ENCODE results near the gene AUNIP.
"Not testable (repeated sequence)": the region's sequence is repeated elsewhere in the genome, so short reads cannot be mapped to it uniquely, and the experiment has no call there.

The AUNIP gene

DNA sequence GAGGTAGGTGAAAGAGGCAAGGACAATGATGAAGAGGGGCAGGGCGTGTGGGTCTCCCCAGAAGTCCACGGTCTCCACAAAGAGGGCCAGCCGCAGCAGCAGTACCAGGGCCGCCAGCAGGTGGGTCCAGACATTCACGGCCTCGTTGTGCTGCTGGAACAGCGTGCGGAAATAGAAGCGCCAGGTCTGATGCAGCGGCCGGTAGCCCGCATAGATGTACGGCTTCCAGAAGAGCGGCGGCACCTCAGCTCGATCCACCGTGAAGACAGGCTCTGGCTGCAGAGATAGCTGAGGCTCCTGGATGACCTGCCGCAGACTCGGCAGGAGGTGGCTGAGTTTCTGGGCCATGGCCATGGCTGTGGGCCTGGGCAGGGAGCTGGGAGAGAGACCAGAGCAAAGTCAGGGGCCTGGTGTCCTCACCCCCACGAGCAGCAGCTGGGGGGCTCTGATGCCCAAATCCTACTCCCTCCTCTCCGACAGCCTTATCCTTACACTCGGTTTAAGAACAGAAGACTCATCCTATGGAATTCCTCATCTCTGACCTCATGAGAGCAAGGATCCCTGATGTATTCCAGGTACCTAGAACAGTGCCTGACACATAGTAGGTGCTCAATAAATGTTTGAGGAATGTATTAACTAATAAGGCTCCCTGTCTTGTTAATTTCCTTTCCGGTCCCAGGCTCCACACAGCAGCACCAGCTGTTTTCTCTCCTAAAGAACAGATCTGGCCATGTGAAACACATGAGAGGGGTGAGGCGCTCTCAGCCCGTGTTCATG is 4.4 kb upstream of the AUNIP start:
- DNase-seq: no peak

DNA sequence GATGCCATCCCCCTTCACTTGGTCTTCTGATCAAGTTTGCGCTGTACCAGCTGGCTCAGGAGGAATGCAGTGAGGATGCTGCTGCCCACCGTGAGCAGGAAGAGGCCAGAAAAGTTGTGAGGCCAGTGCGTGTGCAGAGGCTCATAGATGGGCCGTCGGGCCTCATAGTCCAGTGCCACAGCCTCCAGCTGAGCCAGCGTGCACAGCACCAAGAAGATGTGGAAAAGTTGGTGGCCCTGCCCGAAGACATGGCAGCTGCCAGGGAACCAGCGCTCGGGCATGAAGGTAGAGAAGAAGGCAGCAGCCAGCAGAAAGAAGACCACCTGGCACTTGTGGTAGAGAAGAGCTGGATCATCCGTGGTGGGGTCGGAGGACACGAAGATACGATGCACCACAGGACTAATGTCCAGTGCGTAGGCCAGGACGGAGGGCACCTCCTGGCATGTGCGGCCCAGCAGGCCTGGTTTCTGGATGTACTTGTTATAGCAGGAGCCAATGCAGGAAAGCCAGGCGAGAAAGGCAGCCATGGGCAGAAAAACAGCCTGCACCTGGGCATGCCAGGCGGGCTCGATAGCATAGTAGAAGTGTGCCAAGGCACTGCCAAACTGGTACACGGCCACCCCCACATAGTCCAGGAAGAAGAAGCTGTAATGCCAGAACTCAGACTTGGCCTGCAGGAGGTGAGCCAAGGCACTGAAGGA is 3.7 kb upstream of the AUNIP start:
- no peak for DNase-seq

DNA sequence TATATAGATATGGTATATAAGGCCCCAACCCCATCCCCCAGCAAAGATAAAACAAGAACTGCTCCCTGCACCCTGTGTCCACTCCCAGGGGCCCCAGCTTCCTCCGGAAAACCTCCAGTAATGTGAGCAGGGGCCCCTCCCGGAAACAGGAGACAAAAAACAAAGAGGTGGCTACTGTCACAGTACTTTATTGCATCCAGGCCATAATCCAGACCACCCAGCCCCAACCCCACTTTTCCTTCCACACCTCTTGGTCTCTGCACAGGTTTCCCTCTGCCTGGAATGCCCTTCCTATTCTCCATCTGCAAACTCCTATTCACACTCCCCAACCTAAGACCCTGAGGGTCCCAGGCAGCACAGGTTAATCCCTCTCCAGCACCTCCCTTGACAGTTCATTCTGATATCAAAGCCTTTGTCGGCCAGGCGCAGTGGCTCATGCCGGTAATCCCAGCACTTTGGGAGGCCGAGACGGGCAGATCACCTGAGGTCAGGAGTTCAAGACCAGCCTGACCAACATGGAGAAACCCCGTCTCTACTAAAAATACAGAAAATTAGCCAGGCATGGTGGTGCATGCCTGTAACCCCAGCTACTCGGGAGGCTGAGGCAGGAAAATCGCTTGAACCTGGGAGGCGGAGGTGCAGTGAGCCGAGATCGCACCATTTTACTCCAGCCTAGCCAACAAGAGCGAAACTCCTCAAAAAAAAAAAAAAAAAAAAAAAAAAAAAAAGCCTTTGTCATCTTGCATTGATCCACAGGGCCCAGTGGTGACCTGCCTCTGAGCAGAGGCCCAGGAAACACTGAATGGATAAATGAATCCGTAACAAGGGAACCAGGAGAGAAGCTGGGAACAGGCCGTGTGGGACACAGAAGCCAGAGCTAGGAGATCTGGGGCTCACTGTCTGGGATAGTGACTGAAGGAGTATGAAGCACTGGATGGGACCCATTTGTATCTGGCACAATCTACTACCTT is 2.3 kb upstream of the AUNIP start:
- DNase-seq: peak; percentile 31 to 53

DNA sequence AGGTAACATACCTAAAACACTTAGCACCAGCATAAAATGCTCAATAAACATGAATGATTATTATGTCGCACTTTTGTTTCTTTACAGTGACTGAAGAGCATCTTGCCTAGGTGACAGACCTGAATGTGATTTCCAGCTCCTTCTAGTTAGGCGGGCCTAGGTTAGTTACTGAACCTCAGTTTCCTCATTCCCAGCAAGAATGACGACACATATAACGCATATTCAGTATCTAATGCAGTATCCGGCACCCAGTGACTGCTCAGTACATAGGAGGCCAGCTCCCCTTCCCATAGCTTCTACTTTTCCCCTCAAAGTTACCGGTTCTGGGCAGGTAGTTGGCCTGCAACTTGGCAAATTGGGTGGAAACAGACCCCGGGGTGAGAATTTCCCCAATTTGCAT is 763 bp downstream of the AUNIP start:
- peak in 1 of 2 donors; percentile 15 for DNase-seq

DNA sequence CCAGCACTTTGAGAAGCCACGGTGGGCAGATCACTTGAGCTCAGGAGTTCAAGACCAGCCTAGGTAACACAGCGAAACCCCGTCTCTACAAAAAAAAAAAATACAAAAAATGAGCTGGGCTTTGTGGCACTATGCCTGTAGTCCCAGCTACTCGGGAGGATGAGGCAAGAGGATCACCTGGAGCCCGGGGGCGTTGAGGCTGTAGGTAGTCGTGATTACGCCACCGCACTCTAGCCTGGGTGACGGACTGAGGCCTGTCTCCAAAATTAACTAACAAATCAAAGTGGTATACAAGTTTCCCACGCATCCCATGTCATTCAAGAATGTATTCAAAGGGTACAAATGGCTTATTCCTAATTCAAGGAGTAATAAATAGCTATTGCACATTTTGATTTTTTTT is 2.4 kb downstream of the AUNIP start:
- no peak for DNase-seq

DNA sequence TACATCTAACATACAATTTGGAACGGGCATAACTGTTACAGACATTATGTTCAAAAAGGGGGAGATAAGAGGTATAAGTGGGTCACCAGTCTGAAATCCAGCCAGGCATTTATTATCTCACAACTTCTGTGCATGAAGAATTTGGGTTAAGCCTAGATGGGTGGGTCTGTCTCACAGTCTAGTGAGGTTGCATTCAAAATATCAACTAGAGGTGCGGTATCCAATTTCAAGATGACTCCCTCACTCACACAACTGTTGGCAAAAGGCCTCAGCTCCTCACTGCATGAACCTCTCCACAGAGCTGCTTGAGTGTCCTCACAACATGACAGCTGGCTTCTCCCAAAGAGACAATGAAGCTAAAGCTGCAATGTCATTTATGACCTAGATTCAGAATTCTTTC is 4.7 kb downstream of the AUNIP start:
- DNase-seq: no peak

DNA sequence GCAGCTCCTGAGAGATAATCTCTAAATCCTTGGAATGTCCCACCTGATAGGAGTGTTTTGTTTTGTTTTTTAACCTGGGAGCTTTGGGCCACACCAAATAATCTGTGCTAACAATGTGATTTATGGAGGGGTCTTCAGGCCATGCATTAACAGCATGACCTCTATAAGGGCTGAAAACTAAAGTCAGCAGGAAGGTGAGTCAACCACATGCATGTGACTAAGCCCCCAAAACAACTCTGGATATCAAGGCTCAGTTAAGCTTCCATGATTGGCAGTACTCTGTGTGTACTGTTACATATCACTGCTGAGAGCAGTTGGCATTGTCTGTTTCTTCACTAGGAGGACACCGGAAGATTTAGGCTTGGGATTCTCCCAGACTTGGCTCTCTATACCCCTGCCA is 10.7 kb downstream of the AUNIP start:
- no peak for DNase-seq

DNA sequence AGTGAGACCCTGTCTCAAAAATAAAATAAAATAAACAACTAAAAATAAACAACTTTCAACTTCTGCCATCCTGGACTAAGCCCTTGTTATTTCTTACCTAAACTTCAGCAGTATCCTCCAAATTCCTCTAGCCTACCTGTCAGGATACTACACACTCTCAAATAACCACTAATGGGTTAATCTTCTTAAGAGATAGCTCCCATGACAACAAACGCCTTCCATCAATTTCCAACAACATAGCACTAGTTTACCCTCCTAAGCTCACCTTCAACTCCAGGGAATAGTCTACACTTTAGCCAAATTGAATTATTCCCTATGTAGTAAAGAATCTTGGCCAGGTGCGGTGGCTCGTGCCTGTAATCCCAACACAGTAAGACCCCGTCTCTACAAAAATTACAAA is 11.3 kb downstream of the AUNIP start:
- DNase-seq: no peak

DNA sequence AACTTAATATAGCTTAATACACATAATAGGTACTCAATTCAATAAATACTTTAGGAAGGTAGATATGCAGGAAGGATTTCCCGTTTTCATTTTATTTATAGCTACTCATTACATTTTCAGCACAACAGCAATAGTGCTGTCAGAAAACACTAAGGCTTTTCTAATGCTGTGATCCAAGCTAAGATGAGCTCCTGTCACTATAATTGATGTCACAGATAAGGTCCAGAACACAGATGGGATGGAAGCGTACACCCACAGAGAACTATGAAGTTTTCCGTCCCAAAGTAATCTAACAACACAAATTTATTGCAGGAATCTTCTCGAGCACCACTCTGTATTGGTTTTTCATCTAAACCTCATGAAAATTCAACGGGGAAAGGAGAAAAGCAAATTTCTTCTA is 13.6 kb downstream of the AUNIP start:
- no peak for DNase-seq

DNA sequence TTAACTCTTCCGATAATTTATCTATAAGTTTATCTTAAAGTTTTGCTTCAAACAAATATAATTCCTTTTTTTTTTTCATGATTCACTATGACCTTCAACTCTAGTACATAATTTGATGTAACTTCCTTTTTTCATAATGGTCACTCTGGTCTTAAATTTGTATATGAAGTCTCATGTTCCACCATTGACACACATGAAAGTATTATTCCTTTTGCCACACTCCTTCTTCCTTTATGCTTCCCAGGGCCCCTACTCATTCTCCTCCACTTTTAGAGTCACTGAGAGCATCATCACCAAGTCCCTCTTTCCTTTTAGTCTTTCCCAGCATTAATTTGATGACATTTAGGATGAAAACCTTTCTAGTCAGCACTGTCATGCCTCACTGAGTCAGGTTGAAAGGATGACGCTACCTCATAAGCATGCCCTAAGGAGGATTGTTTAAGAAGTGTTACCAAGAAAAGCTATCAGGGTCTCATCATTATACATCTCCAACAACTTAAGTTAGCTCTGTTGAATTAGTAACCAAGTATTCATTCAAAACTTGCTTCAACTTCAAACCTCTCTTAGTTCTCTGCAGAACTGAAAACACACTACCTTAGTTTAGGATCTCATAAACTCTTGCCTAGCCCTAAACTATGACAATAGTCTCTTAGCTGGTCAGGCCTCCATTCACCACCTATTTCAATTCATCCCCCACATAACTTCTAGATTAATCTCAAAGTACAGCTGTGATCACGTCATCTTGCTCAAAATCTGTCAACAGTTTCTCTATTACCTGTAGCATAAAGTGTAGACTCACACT is 14.5 kb downstream of the AUNIP start:
- DNase-seq: peak in 1 of 2 donors; percentile 34

DNA sequence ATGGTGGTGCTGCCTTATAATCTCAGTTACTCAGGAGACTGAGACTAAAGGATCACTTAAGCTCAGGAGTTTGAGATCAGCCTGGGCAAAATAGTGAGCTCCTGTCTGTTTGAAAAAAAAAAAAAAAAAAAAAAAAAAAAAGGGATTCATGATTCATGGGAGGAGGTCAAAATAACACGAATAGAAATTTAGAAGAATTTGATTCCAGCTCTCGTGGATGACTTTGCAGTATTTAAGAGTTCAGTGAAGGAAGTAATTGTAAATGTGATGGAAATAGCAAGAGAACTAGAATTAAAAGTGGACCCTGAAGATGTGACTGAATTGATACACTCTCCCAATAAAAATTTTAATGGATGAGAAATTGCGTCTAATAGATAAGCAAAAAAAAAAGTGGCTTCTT is 15.8 kb downstream of the AUNIP start:
- DNase-seq: no peak

DNA sequence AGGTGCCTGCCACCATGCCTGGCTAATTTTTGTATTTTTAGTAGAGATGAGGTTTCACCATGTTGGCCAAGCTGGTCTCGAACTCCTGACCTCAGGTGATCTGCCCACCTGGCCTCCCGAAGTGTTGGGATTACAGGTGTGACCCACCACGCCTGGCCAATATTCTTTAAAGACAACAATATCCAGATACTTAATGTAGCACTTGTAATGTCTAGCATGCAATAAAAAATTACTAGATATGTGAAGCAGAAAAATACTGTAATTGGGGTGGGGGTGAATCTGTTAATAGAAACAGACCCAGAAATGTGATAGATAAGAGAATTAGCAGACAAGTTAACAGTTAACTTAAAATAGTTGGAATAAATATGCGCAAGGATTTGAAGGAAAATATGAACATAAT is 19.4 kb downstream of the AUNIP start:
- not testable (repeated sequence) for DNase-seq

DNA sequence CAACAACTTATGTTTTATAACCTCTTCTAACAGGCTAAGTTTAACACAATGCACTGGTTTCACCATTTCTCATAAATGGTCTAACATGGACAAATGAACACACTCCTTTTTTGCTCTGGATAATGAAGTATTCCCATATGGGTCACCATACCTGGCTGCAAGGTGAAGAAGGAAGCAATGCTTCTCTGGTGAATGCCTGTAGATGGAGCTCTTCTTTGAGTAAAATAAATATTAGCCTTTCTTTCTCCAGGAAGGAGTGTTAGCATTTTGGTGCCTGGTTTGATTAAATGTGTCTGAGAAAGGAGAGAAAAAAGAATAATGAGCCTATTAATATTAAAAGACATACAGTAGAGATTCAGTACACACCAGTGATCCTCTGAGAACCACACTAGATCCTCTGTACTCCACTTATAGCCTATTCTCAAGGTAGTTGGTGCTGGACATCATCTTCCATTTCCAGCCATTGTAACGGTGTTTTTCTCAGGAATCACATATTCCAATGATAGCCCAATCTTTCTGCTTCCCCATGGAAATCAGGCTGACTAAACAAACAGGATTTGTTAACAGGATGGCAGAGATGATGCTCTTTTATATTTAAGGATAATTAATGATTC is 21.9 kb downstream of the AUNIP start:
- DNase-seq: no peak

DNA sequence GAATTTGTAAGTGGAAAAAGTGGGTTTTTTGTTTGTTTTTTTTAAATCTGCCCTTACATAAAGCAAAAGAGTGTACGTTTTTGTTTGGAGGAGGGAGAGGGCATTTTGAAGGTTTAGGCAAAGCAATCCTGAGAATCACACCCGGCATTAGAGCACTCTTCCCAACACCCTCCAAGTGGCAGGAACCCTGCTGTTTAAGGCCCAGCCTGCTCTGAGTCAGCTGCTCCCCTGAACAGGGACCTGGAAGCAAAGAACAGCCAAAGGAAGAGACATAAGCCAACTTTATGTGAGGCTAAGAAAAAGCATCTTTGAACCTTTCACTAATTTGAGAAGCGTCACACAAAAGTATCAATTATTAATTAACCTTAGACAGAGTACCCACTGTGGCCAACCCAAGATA is 22.6 kb downstream of the AUNIP start:
- no peak for DNase-seq

DNA sequence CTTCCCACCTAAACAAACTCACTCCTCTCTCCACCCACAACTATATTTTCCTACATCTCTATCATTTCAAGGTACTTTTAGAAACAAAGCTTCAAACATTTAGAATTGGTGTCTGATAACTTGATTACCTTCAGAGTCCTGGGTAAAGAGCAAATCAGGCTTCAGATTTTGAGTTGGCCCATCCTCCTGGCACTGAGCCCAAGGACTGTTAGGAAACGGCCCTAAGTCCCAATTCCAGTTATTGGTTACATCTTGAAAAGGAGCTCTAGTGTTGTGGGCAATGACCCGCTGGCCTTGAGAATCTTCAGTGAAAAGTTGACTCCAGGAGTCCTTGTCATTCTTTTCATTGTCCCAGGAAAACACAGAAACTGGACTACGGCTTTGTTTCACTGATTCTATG is 24.4 kb downstream of the AUNIP start:
- no peak for DNase-seq

DNA sequence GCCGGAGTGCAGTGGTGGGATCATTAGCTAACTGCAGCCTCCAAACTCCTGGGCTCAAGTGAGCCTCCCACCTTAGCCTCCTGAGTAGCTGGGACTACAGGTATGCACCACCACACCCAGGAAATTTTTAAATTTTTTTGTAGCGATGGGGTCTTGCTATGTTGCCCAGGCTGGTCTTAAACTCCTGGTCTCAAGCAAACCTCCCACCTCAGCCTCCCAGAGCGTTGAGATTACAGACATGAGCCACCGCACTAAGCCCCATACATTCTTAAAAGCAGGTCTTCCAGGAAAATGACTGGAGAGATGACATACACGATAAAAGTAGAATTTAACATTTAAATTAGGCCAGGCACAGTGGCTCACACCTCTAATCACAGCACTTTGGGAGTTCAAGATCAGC is 26.1 kb downstream of the AUNIP start:
- DNase-seq: no peak

DNA sequence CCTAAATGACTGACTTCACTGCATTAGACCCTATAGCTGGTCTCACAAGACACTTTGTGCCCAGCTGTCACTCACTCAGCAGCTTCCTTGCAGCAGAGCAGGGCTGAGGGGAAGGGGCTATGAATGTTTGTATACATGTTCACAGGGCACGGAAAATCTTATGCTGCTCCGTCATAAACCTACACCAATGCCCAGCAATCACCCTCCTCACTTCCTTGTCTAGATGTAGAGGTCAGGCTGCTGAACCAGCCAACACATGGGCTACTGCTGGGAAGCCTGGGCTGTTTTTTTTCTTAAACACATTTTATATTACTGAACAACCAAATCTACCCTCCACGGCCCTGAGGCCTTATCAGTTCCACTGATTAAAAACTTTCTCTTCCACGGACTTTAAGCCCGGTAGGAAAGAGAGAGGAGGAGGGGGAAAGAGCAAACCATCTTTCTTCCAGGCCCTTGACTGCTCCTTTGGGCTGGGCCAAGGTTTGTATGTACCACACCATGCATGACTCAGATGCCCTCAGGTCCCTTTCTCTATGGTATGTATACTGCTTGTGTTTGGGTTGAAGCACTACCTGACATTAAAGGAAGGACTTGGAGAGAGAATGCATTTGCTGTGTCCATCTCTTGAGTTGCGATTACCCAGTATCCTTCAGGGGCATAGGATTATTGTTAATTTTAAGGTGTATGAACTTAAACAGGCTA is 26.8 kb downstream of the AUNIP start:
- DNase-seq: no peak

DNA sequence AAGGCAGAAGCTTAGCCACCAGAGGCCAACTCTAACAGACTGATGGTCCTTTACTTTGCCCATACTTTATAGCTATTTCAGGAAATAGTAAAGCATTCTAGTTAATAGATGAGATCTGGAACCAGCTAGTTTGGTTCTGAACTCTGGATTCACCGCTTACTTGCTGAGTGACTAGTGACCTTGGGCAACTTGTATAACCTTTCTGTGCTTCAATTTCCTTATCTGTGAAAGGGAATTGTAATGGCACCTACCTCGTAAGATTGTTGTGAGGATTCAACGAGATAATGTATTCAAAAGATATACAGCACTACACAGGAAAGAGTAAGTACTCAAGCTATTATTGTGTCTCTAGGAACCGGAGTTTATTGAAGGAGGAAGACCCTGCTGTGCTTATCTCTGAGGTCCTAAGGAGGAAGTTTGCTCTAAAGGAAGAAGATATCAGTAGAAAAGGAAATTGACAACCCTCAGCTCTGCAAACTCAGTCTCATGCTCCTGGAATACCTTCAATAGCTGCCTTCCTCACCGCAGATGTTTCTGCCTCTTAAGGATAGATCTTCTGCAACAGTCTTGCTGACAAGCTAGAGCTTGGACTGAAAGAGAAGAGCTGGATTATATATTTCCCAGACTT is 27.6 kb downstream of the AUNIP start:
- no peak for DNase-seq

DNA sequence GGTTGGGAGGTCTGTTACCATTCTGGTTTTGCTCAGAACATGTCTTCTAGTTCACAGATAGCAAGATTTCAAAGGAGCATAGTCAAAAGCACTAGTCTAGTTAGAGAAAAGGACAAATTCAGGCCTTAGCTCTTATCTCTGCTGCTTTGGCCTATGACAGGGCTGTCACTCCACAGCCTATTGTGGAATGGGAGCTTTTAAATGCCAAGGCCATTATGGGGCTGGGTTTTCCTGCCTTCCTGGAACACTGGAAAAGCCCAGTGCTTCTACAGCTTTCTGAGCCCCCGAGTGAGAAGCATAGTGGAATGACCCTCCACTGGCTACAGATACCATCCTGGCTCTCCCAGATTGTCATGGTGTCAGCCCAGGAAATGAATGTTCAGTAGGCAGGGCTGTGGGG is 30.2 kb downstream of the AUNIP start:
- DNase-seq: no peak

DNA sequence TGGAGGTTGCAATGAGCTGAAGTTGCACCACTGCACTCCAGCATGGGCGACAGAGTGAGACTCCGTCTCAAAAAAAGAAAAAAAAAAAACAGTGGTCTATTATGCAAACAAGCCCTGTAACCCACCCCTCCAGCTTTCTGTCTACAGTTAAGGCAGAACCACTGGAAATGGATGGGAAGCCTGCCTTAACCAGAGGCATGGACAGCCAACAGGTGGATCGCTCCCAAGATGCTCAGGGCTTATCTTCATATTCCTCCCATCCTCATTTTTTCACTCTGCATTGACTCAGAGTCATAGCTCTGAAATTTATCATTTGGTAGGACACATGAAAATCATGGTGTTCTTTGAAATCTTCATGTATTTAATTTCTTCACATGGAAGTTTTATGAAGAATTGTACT is 30.8 kb downstream of the AUNIP start:
- no peak for DNase-seq

DNA sequence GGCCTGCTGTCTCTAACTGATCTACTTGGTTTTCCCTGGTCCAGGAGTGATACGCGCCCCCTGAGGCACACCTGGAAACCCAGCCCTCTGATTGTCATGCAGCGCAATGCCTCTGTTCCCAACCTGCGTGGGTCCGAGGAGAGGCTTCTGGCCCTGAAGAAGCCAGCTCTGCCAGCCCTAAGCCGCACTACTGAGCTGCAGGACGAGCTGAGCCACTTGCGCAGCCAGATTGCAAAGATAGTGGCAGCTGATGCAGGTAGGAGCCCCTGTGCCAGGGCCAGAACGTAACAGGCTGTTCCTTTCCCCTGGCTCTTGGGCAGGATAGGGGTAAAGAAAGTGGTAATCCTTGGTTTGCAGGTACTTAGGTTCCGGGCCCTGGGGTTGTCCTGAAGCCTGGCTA is 32.7 kb downstream of the AUNIP start:
- no peak for DNase-seq
